ENCODE measurements around the gene NEDD8.

NEDD8 gene

DNA sequence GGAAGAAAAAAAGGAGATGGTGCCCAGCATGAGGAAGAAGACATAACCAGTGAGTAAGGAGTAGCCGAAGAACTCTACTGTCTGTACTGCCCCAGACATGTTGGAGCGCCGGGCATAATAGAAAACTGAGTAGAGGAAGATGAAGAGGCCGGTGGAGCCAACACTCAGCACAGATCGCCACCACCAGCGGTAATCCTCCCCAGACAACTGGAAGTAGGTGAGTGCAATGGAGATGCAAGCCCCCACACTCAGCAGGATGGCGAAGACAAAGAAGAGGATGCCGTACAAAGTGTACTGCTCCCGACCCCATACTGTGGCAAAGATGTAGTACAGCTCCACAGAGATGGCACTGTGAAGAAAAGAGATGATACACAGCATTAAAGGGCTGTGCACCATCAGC lies 42.7 kb downstream of the NEDD8 start:
- POLR2A ChIA-PET = interaction anchor here (1.0 to 3.2 kb wide), 11 partner anchors 9 to 868 kb away, joined by 3 to 20 read pairs (median 5); partner anchors contain the start of genes CHMP4A, DCAF11, MDP1 and NRL
- CTCF ChIA-PET = interaction anchor here (0.8 to 1.2 kb wide), 2 partner anchors 23 to 119 kb away, joined by 3 to 5 read pairs; partner anchors contain the start of gene CIDEB
- TF ChIP-seq L3MBTL2 (conservative IDR thresholded peaks at IDR 0.05) (no peak), NFRKB (IDR thresholded peaks at IDR 0.05) (no peak), TARDBP (IDR thresholded peaks at IDR 0.05) (no peak), FOXA1 (IDR thresholded peaks at IDR 0.05) (no peak), FOXM1 (IDR thresholded peaks at IDR 0.05; ENCODE audit: borderline replicate concordance) (no peak)
- no peak for DNase-seq (ENCODE audit: extremely low spot score)

- DNase-seq (ENCODE audit: extremely low spot score) = no peak
- ChIA-PET CTCF (interaction anchor here (0.8 to 1.7 kb wide), 3 partner anchors 23 to 119 kb away, joined by 3 to 5 read pairs (median 3); partner anchors contain the start of genes CIDEB and IRF9), POLR2A (interaction anchor here (1.0 to 3.2 kb wide), 11 partner anchors 9 to 868 kb away, joined by 3 to 20 read pairs (median 9); partner anchors contain the start of genes CHMP4A, DCAF11, EMC9 and MDP1)
- no peak for TF ChIP-seq CTBP1 (IDR thresholded peaks at IDR 0.05; ENCODE audit: borderline replicate concordance)
- TF ChIP-seq HDGF (IDR thresholded peaks at IDR 0.05; ENCODE audit: borderline replicate concordance) = no peak
- no peak for TF ChIP-seq ARNT (IDR thresholded peaks at IDR 0.05)
- no peak for TF ChIP-seq LEF1 (IDR thresholded peaks at IDR 0.05; ENCODE audit: borderline replicate concordance)
- no peak for TF ChIP-seq ZNF384 (IDR thresholded peaks at IDR 0.05)
- TF ChIP-seq TARDBP (IDR thresholded peaks at IDR 0.05) = no peak
- TF ChIP-seq FOXA1 (IDR thresholded peaks at IDR 0.05) = no peak
- TF ChIP-seq L3MBTL2 (conservative IDR thresholded peaks at IDR 0.05) = no peak
- TF ChIP-seq FOXM1 (IDR thresholded peaks at IDR 0.05; ENCODE audit: borderline replicate concordance) = no peak
- TF ChIP-seq BHLHE40 (IDR thresholded peaks at IDR 0.05; ENCODE audit: borderline replicate concordance) = no peak
- no peak for TF ChIP-seq SUZ12 (IDR thresholded peaks at IDR 0.05)
- TF ChIP-seq ELF4 (IDR thresholded peaks at IDR 0.05) = no peak
- TF ChIP-seq SP1 (IDR thresholded peaks at IDR 0.05) = no peak
- TF ChIP-seq, protein P1, sequence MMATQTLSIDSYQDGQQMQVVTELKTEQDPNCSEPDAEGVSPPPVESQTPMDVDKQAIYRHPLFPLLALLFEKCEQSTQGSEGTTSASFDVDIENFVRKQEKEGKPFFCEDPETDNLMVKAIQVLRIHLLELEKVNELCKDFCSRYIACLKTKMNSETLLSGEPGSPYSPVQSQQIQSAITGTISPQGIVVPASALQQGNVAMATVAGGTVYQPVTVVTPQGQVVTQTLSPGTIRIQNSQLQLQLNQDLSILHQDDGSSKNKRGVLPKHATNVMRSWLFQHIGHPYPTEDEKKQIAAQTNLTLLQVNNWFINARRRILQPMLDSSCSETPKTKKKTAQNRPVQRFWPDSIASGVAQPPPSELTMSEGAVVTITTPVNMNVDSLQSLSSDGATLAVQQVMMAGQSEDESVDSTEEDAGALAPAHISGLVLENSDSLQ (IDR thresholded peaks at IDR 0.05) = no peak
- no peak for TF ChIP-seq NFRKB (IDR thresholded peaks at IDR 0.05)
- TF ChIP-seq FOXK2 (IDR thresholded peaks at IDR 0.05) = no peak
Measured at GRCh38 chr14:24189059-24189375, 43.1 kb downstream of the NEDD8 start.

DNA sequence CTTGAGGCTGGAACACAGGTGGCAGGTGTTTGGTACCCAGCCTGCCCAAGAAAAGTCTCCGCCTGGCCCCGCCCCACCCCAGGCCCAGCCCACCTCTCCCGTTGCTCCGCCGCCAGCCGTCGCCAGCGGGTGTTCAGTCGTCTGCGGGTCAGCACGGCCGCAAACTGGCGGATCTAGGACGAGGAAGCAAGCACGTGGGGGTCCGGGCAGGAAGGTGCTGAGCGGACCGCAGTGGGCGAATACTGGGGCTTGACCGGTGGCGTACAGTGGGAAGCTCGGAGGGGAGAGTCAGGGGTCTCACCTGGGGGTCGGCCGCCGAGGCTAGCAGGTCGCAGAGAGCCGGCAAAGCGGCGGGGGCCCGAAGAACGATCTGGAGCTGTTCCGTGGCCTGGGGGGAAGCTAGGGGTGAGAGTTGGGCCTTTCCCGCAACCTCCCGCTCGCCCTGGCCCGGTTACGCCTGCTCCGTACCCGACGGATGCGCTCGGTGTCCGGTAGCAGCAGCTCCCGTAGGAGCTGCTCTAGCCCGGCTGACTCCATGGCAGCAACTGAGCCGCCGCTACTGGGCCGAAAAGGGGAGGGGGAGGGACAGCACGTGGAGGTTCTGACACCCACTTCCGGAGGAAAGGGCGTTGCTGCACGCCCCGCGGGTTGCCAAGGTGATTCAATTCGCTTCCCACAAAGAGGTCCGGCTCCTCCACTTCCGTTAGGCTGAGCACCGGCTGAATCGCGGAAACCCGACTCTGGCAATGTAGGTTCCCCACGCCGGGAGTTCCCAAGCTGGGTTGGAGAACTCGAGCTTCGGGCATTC lies 43.7 kb downstream of the NEDD8 start, which contains the start of gene IPO4:
TSS of gene IPO4 (minus strand) at position 566 of the 808 bp plus-strand sequence. CDS start at position 537, 29 bp downstream.
- TF ChIP-seq L3MBTL2 (conservative IDR thresholded peaks at IDR 0.05) (peak; percentile 75), HDGF (IDR thresholded peaks at IDR 0.05; ENCODE audit: borderline replicate concordance) (no peak), FOXA1 (IDR thresholded peaks at IDR 0.05) (no peak), SP1 (IDR thresholded peaks at IDR 0.05) (no peak), NFRKB (IDR thresholded peaks at IDR 0.05) (no peak), LEF1 (IDR thresholded peaks at IDR 0.05; ENCODE audit: borderline replicate concordance) (peak; percentile 68; the same call in 1 of the 2 replicates), SUZ12 (IDR thresholded peaks at IDR 0.05) (no peak), FOXK2 (IDR thresholded peaks at IDR 0.05) (no peak), ELF4 (IDR thresholded peaks at IDR 0.05) (peak; percentile 57), BHLHE40 (IDR thresholded peaks at IDR 0.05; ENCODE audit: borderline replicate concordance) (no peak), FOXM1 (IDR thresholded peaks at IDR 0.05; ENCODE audit: borderline replicate concordance) (peak; percentile 54; the same call in 1 of the 2 replicates), CTBP1 (IDR thresholded peaks at IDR 0.05; ENCODE audit: borderline replicate concordance) (peak; percentile 91), TARDBP (IDR thresholded peaks at IDR 0.05) (no peak), ARNT (IDR thresholded peaks at IDR 0.05) (peak; percentile 74; the same call in 1 of the 2 replicates), ZNF384 (IDR thresholded peaks at IDR 0.05) (no peak)
- TF ChIP-seq, protein P1 (IDR thresholded peaks at IDR 0.05) = peak; percentile 72
- ChIA-PET POLR2A (interaction anchor here (1.0 to 3.2 kb wide), 12 partner anchors 8 to 867 kb away, joined by 3 to 20 read pairs (median 7); partner anchors contain the start of genes CHMP4A, DCAF11, EMC9 and MDP1), CTCF (interaction anchor here (0.6 to 1.7 kb wide), 4 partner anchors 24 to 120 kb away, joined by 3 to 5 read pairs (median 3); partner anchors contain the start of genes CIDEB and IRF9)
- DNase-seq (ENCODE audit: extremely low spot score) = peak; percentile 98

- TF ChIP-seq FOXA1 (IDR thresholded peaks at IDR 0.05) = no peak
- no peak for TF ChIP-seq ARNT (IDR thresholded peaks at IDR 0.05)
- TF ChIP-seq SP1 (IDR thresholded peaks at IDR 0.05) = no peak
- no peak for DNase-seq (ENCODE audit: extremely low spot score)
- ChIA-PET POLR2A (interaction anchor here (1.1 to 3.2 kb wide), 6 partner anchors 7 to 81 kb away, joined by 3 to 20 read pairs (median 10); partner anchors contain the start of genes CHMP4A, EMC9, TINF2 and TM9SF1), CTCF (interaction anchor here (0.6 to 1.7 kb wide), 2 partner anchors 26 to 79 kb away, joined by 3 read pairs; partner anchors contain the start of gene IRF9)
Measured at GRCh38 chr14:24187539-24187915, 44.6 kb downstream of the NEDD8 start.

DNA sequence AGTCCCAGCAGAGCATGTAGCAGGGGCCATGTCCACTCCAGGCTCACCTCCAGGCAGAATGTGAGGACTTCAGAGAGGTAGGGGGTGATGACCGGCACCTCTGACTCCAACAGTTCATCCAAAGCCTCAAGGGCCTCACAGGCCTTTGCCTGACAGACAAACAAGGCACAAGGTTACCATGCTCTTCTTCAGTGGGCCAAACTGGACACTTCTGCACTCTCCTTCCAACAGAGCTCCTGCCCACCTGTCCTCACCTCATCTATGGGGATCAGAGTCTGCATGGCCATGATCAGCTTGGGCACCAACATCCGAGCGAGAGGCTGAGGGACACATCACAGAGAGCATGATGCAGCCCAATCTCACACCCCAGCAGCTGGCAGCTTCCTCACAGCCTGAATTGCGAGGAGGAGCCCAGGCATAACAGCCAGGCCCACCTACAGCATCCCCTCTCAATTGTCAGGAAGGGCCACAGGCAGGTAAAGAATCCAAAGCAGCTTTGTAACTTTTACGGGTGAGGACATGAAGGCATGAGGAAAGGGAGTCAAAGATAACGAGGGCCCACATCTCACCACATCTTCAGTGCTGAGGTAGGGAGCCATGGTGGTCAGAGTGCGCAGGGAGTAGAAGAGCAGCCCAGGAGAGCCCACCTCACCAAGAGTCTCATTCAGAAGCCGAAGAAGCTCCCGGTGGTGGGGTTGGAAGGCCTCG lies 45.2 kb downstream of the NEDD8 start:
- TF ChIP-seq HDGF (IDR thresholded peaks at IDR 0.05; ENCODE audit: borderline replicate concordance) (no peak), CTBP1 (IDR thresholded peaks at IDR 0.05; ENCODE audit: borderline replicate concordance) (no peak), ZNF384 (IDR thresholded peaks at IDR 0.05) (no peak), ELF4 (IDR thresholded peaks at IDR 0.05) (no peak), BHLHE40 (IDR thresholded peaks at IDR 0.05; ENCODE audit: borderline replicate concordance) (no peak), NFRKB (IDR thresholded peaks at IDR 0.05) (no peak), ARNT (IDR thresholded peaks at IDR 0.05) (no peak)
- TF ChIP-seq, protein P1 (IDR thresholded peaks at IDR 0.05) = no peak
- DNase-seq (ENCODE audit: extremely low spot score) = no peak
- ChIA-PET CTCF (interaction anchor here (1.7 kb wide), 1 partner anchor 26 kb away, joined by 3 read pairs; the partner anchor contains the start of gene IRF9), POLR2A (interaction anchor here (1.0 to 3.2 kb wide), 6 partner anchors 7 to 81 kb away, joined by 3 to 20 read pairs (median 7); partner anchors contain the start of genes CHMP4A, EMC9 and TM9SF1)
